ENCODE measurements around the gene ASL. TPM values are rescaled to one million over a fixed set of nuclear protein-coding genes. Genes with fewer than 3 reads are reported as not detected.
"Not testable (repeated sequence)": the region's sequence is repeated elsewhere in the genome, so short reads cannot be mapped to it uniquely, and the experiment has no call there.

ASL gene
- total RNA-seq, 1 donor = 34.5 TPM

DNA sequence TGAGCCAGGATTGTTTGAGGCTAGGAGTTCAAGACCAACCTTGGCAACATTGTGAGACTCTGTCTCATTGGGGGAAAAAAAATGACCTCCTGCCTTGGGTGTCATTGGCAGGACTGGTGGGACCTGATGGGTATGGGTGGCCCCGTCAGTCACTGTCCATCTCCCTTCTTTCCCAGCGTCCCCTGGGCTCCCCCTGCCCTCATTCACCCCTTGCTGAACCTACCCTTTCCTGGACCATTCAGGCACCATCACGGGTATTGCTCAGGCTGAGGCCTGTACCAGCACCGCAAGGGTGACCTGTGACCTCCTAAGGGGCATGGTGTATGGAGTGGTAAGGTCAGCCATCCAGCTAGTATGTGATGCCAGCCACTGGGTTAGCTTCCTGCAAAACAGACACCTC lies 19.4 kb downstream of the ASL start:
- H3K4me3 ChIP-seq (ENCODE audit: low read depth, low read length) = no peak overlapping the region
- TF ChIP-seq, protein P1, sequence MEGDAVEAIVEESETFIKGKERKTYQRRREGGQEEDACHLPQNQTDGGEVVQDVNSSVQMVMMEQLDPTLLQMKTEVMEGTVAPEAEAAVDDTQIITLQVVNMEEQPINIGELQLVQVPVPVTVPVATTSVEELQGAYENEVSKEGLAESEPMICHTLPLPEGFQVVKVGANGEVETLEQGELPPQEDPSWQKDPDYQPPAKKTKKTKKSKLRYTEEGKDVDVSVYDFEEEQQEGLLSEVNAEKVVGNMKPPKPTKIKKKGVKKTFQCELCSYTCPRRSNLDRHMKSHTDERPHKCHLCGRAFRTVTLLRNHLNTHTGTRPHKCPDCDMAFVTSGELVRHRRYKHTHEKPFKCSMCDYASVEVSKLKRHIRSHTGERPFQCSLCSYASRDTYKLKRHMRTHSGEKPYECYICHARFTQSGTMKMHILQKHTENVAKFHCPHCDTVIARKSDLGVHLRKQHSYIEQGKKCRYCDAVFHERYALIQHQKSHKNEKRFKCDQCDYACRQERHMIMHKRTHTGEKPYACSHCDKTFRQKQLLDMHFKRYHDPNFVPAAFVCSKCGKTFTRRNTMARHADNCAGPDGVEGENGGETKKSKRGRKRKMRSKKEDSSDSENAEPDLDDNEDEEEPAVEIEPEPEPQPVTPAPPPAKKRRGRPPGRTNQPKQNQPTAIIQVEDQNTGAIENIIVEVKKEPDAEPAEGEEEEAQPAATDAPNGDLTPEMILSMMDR (IDR thresholded peaks at IDR 0.05; ENCODE audit: insufficient read depth, low read depth, low read length) = no peak
- DNase-seq (ENCODE audit: low read depth) = no peak

DNA sequence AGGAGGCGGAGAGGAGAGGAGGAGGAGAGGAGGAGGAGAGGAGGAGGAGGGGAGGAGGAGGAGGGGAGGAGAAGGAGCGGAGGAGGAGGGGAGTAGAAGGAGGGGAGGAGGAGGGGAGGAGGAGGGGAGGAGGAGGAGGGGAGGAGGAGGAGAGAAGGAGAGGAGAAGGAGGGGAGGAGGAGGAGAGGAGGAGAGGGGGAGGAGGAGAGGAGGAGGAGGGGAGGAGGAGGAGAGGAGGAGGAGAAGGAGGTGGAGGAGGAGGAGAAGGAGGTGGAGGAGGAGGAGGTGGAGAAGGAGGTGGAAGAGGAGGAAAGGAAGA lies 23.6 kb downstream of the ASL start:
- TF ChIP-seq, protein P1 (IDR thresholded peaks at IDR 0.05; ENCODE audit: insufficient read depth, low read depth, low read length) = no peak
- DNase-seq (ENCODE audit: low read depth) = peak; percentile 45

DNA sequence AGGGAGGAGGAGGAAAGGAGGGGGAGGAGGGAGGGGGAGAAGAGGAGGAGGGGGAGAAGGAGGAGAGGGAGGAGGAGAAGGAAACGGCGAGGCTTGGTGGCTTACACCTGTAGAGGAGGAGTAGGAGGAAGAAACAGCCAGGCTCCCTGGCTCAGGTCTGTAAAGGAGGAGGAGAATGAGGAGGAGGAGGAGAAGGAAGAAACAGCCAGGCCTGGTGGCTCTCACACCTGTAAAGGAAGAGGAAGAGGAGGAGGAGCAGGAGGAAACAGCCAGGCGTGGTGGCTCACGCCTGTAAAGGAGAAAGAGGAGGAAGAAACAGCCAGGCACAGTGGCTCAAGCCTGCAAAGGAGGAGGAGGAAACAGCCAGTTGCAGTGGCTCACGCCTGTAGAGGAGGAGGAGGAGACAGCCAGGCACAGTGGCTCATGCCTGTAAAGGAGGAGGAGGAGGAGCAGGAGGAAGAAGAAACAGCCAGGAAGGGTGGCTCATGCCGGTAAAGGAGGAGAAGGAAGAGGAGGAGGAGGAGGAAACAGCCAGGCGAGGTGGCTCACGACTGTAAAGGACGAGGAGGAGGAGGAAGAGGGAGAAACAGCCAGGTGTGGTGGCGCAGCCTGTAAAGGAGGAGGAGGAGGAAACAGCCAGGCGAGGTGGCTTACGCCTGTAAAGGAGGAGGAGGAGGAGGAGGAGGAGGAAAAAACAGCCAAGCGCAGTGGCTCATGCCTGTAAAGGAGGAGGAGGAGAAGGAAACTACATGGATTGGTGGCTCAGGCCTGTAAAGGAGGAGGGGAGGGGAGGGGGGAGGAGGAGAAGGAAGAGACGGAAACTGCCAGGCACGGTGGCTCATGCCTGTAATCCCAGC lies 24.2 kb downstream of the ASL start:
- peak; percentile 91 for DNase-seq (ENCODE audit: low read depth)
- peak overlapping the region; percentile 48 for H3K4me3 ChIP-seq (ENCODE audit: low read depth, low read length)
- TF ChIP-seq, protein P1 (IDR thresholded peaks at IDR 0.05; ENCODE audit: insufficient read depth, low read depth, low read length) = no peak

More for the DNA sequence above, 23.6 kb downstream of the ASL start:
- peak overlapping the region; percentile 48 for H3K4me3 ChIP-seq (ENCODE audit: low read depth, low read length)

DNA sequence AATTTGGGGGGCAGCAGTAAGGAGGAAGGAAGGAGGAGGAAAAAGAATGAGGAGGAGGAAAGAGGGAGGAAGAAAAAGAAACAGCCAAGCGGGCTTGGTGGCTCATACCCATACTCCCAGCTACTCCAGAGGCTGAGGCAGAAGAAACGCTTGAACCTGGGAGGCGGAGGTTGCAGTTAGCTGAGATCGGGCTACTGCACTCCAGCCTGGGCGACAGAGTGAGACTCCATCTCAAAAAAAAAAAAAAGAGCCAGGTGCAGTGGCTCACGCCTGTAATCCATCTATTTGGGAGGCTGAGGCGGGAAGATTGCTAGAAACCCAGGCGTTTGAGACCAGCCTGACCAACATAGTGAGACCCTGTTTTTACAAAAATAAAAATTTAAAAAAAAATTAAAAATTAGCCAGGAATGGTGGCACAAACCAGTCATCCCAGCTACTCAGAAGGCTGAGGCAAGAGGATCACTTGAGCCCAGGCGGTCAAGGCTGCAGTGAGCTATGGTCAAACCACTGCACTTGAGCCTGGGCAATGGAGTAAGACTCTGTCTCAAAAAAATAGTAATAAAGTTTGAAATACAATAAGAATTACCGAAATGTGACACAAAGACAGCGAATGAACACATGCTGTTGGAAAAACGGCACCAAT lies 24.9 kb downstream of the ASL start:
- TF ChIP-seq, protein P1 (IDR thresholded peaks at IDR 0.05; ENCODE audit: insufficient read depth, low read depth, low read length) = no peak
- H3K4me3 ChIP-seq (ENCODE audit: low read depth, low read length) = peak overlapping the region; percentile 48
- no peak for DNase-seq (ENCODE audit: low read depth)

DNA sequence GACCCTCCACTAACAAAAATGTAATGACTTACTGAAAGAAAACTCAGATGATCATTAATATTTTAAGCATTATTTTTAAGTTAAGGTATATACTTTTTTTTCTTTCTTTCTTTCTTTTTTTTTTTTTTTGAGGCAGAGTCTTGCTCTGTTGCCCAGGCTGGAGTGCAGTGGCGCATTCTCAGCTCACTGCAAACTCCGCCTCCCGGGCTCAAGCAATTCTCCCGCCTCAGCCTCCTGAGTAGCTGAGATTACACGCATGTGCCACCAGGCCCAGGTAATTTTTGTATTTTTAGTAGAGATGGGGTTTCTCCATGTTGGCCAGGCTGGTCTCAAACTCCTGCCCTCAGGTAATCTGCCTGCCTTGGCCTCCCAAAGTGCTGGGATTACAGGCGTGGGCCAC lies 26.5 kb downstream of the ASL start:
- DNase-seq (ENCODE audit: low read depth); H3K4me3 ChIP-seq (ENCODE audit: low read depth, low read length): not testable (repeated sequence)

DNA sequence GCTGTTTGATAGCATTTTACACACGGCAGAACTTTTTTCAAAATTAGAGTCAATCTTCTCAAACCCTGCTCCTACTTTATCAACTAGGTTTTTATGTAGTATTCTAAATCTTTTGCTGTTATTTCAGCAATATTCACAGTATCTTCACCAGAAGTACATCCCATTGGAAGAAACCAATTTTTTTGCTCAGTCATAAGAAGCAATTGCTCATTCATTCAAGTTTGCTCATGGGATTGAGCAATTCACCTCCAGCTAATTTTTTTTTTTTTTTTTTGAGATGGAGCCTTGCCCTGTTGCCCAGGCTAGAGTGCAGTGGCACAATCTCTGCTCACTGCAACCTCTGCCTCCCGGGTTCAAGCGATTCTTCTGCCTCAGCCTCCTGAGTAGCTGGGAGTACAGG lies 28.4 kb downstream of the ASL start:
- DNase-seq (ENCODE audit: low read depth) = peak; percentile 35

DNA sequence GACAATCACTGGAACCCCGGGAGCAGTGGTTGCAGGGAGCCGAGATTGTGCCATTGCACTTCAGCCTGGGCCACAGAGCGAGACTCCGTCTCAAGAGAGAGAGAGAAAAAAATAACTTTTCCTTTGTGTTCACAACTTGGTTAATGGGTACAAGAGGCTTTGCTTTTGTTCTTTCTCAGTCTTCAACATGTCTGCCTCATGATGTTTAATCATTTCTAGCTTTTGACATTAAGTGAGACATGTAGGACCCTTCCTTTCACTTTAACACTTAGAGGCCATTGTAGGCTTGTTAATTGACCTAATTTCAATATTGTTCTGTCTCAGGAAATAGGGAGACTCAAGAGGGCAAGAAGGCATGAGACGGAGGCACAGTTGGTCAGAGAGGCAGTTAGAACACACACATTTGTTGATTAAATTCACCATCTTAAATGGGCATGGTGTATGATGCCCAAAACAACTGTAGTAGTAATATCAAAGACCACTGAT lies 29.7 kb downstream of the ASL start:
- TF ChIP-seq, protein P1 (IDR thresholded peaks at IDR 0.05; ENCODE audit: insufficient read depth, low read depth, low read length) = no peak
- no peak for DNase-seq (ENCODE audit: low read depth)
- H3K4me3 ChIP-seq (ENCODE audit: low read depth, low read length) = no peak overlapping the region

More for the DNA sequence above, 28.4 kb downstream of the ASL start:
- not testable (repeated sequence) for H3K4me3 ChIP-seq (ENCODE audit: low read depth, low read length)

DNA sequence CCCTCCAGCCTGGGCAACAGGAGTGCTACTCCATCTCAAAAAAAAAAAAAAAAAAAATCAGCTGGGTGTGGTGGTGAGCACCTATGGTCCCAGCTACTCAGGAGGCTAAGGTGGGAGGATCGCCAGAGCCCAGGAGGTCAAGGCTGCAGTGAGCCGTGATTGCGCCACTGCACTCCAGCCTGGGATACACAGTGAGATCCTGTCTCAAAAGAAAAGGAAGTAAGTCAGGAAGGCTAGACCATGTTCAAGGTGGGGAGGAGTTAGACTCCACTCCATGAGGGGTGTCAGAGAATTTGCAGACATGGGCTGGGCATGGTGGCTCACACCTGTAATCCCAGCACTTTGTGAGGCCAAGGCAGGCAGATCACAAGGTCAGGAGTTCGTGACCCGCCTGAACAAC lies 32.8 kb downstream of the ASL start:
- DNase-seq (ENCODE audit: low read depth) = not testable (repeated sequence)

More for the DNA sequence above, 32.8 kb downstream of the ASL start:
- not testable (repeated sequence) for H3K4me3 ChIP-seq (ENCODE audit: low read depth, low read length)

Data from fibroblast of villous mesenchyme (primary cell).